HepG2 (cell line): Measurements from ENCODE around the gene RABEP2. TPM values are rescaled to one million over a fixed set of nuclear protein-coding genes. Genes with fewer than 3 reads are reported as not detected.

Source experiments
- ATAC-seq: fragments of 200-7000 bp; cut with Tn5 transposase; 3 replicates; pipeline ENCODE4 v1.9.1; 2020; ENCODE audit warnings: mild to moderate bottlenecking, moderate library complexity
- BruUV-seq: library from RNA; stranded (reverse); fragments of 400-500 nt; replicated peaks from 2 replicates; lab custom pipeline; 2021; lab: Mats Ljungman, UMichigan
- CTCF ChIA-PET: fragments of 300-600 bp; formaldehyde crosslinking; extraction: SDS; loops from one replicate; lab custom pipeline; 2021; ENCODE audit warnings: low total read pairs, inconsistent platforms, low intra/inter-chr PET ratio; lab: Yijun Ruan, JAX
- POLR2A ChIA-PET: fragments of 350-600 bp; sonication (Branson Sonifier 250); formaldehyde crosslinking; loops from one replicate; lab custom pipeline; 2020; ENCODE audit warnings: antibody characterized with exemption, inconsistent platforms; lab: Yijun Ruan, JAX
- DNase-seq: peaks from one replicate; pipeline ENCODE4 v3.0.0-alpha.2; 2015; ENCODE audit warnings: low spot score
- FAIRE-seq: peaks from 3 replicates; lab custom pipeline; 2011; peaks lifted over from hg19 to GRCh38; lab: Jason Lieb, UNC
- H2AFZ ChIP-seq: one replicate; pipeline ENCODE4 v1.6.1; 2011; ENCODE audit warnings: low read length, inconsistent platforms
- H3K27ac ChIP-seq: fragments of 300-600 bp; 3 replicates; pipeline ENCODE4 v1.8.0; 2011; ENCODE audit warnings: mixed run types, mild to moderate bottlenecking, mixed read lengths, low read length, inconsistent platforms; ENCODE audit not compliant: insufficient read depth; ENCODE audit errors: extremely low read length
- H3K27me3 ChIP-seq, 2 experiments: fragments of 200-600 bp in 1 of 2; 2 replicates in 1 of 2; 3 replicates in 1 of 2; pipeline versions ENCODE4 v1.6.0 to v1.8.0; 2011; ENCODE audit warnings: low read length in 2 of 2, mild to moderate bottlenecking in 2 of 2, moderate library complexity in 2 of 2, inconsistent platforms in 1 of 2; ENCODE audit not compliant: insufficient read depth in 2 of 2, control insufficient read depth in 1 of 2
- H3K36me3 ChIP-seq, 2 experiments: fragments of 200-600 bp in 1 of 2; replicated peaks in 1 of 2; 2 replicates in 1 of 2; 3 replicates in 1 of 2; pipeline versions ENCODE4 v1.5.1 to v1.8.0; 2011; ENCODE audit warnings: low read length in 2 of 2, inconsistent platforms in 1 of 2; ENCODE audit not compliant: insufficient read depth in 2 of 2, control insufficient read depth in 1 of 2
- H3K4me1 ChIP-seq: 2 replicates; pipeline ENCODE4 v1.5.1; 2012; ENCODE audit warnings: low read length, inconsistent platforms; ENCODE audit not compliant: insufficient read depth
- H3K4me2 ChIP-seq: 2 replicates; pipeline ENCODE4 v1.6.0; 2011; ENCODE audit warnings: low read depth, low read length, inconsistent platforms
- H3K4me3 ChIP-seq, 3 experiments: fragments of 200-600 bp in 1 of 3; sonication (generic), shearing (Covaris generic) in 1 of 3; replicated peaks in 1 of 3; 2 replicates each; pipeline ENCODE4 v1.5.1; 2011 to 2016; ENCODE audit warnings: low read length in 3 of 3, inconsistent platforms in 2 of 3, low read depth in 2 of 3, mild to moderate bottlenecking in 2 of 3, control low read depth in 1 of 3, mixed read lengths in 1 of 3; ENCODE audit not compliant: insufficient read depth in 1 of 3
- H3K79me2 ChIP-seq: one replicate; pipeline ENCODE4 v1.6.1; 2011; ENCODE audit warnings: low read length, inconsistent platforms; ENCODE audit not compliant: insufficient read depth
- H3K9ac ChIP-seq: 2 replicates; pipeline ENCODE4 v1.6.0; 2011; ENCODE audit warnings: mild to moderate bottlenecking, low read depth, low read length, inconsistent platforms; ENCODE audit not compliant: insufficient read depth
- H3K9me3 ChIP-seq: 2 replicates; pipeline ENCODE4 v1.5.1; 2012; ENCODE audit warnings: mild to moderate bottlenecking, low read length
- H4K20me1 ChIP-seq: 2 replicates; pipeline ENCODE4 v1.6.0; 2011; ENCODE audit warnings: inconsistent platforms, mild to moderate bottlenecking, low read length, moderate library complexity; ENCODE audit not compliant: insufficient read depth
- AGO2 ChIP-seq: fragments of 200-400 bp; formaldehyde crosslinking; optimal IDR thresholded peaks from 2 replicates; pipeline ENCODE3; 2017; ENCODE audit warnings: mild to moderate bottlenecking, low read depth, low read length, moderate library complexity
- KDM2A ChIP-seq: sonication (generic); formaldehyde crosslinking; IDR thresholded peaks from 2 replicates; pipeline ENCODE4 v1.4.0; 2020; ENCODE audit warnings: low read depth, missing genetic modification reagents, borderline replicate concordance
- MZF1 ChIP-seq: sonication (generic); formaldehyde crosslinking; IDR thresholded peaks from 2 replicates; pipeline ENCODE4 v1.8.1; 2023; ENCODE audit warnings: mild to moderate bottlenecking, missing genetic modification reagents, borderline replicate concordance
- PCBP1 ChIP-seq: fragments of 200-400 bp; formaldehyde crosslinking; IDR thresholded peaks from 2 replicates; pipeline ENCODE4 v1.6.1; 2017; ENCODE audit warnings: mild to moderate bottlenecking, low read depth, low read length, borderline replicate concordance
- SYNCRIP ChIP-seq: fragments of 200-400 bp; formaldehyde crosslinking; IDR thresholded peaks from 2 replicates; pipeline ENCODE4 v1.6.1; 2018; ENCODE audit warnings: mild to moderate bottlenecking, low read depth, low read length; ENCODE audit not compliant: insufficient read depth
- ZBTB38 ChIP-seq: sonication (generic); formaldehyde crosslinking; IDR thresholded peaks from 2 replicates; pipeline ENCODE4 v1.5.1; 2020; ENCODE audit warnings: mild to moderate bottlenecking, missing genetic modification reagents
- ZNF672 ChIP-seq: sonication (generic); formaldehyde crosslinking; IDR thresholded peaks from 2 replicates; pipeline ENCODE4 v1.8.1; 2022; ENCODE audit warnings: missing genetic modification reagents
- WGBS: methylation state at CpG from one replicate; pipeline ENCODE4 v1.1.6; 2017; ENCODE audit warnings: low lambda C conversion rate; 5-methylcytosine and 5-hydroxymethylcytosine counted together
- in situ Hi-C: cut with HindIII; loops from 2 replicates; pipeline ENCODE4 v1.10.0; 2017; ENCODE audit warnings: low pct_unique_long_range_greater_than_20kb; ENCODE audit not compliant: extremely low pct_ligation_motif_present
- intact Hi-C: fragments of 100-400 bp; cut with micrococcal nuclease; formaldehyde crosslinking; loops from one replicate; pipeline ENCODE4 v1.10.0; 2022; ENCODE audit not compliant: unreplicated experiment
- polyA plus RNA-seq, 8 experiments: library from polyadenylated mRNA; depleted of rRNA in 3 of 8; stranded (reverse) in 7 of 8; unstranded in 1 of 8; fragments of >200 nt; fragmentation: Illumina TruSeq in 4 of 8; extraction: Trizol in 4 of 8; gene quantifications; 2 replicates each; pipeline versions ENCODE4 v1.2.1 to v1.2.3, GENCODE V29; 2011 to 2016; ENCODE audit warnings: low read depth in 4 of 8, missing spikeins in 1 of 8, mixed read lengths in 1 of 8; ENCODE audit not compliant: insufficient read depth in 1 of 8
- total RNA-seq, 5 experiments: library from RNA; depleted of rRNA; stranded (reverse); fragments of >200 nt; fragmentation: Illumina TruSeq; extraction: Trizol; gene quantifications; 2 replicates each; pipeline ENCODE4 v1.2.3, GENCODE V29; 2016; ENCODE audit warnings: low read depth in 1 of 5
- TF ChIP-seq, protein P1 (sequence below): sonication (generic); formaldehyde crosslinking; IDR thresholded peaks from 2 replicates; pipeline ENCODE4 v1.4.0; 2020; ENCODE audit warnings: missing genetic modification reagents
- TF ChIP-seq, protein P2 (sequence below): sonication (generic); formaldehyde crosslinking; IDR thresholded peaks from 2 replicates; pipeline ENCODE4 v1.5.1; 2020; ENCODE audit warnings: mild to moderate bottlenecking, missing genetic modification reagents, moderate library complexity

Gene RABEP2
- total and polyA plus RNA-seq, 2 of the 13 experiments (the other 11 are each of a cell fraction or from before 2014, with no cell fraction given) = 10.8 to 18.4 TPM

DNA sequence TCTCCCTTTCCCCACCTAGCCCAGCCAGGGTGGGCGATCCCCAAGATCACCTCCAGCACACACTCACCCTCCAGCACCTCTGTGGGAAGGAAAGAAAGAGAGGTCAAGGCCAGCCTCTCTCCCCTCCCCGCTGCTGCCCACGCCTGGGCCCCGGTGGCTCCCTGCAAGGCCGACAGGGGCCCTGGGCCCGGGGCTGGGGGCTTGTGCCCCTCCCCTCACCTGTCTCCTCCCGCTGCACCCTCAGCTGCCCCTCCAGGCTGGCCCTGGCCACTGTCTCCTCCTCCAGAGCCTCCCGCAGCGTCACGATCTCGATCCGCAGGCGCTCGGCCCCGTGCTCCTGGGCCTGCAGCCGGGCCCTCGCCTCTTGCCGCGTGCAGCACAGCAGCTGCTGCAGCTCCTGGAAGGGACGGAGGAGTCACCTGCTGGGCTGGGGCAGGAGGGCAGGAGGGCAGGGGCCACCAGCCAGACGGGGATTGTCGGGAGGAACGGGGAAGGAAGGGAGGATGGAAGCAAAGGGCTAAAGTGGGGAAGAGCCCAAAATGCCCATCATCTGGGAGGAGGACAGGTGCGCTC lies 19.2 kb downstream of the RABEP2 start:
- no peak for FAIRE-seq
- Histone ChIP-seq H3K27me3 (no peaks in the 10 kb centered on the region), H3K4me3 (no peak overlapping the region), H3K79me2 (no peaks in the 10 kb centered on the region), H3K27ac (no peak overlapping the region), H3K36me3 (peaks cover 8% of the 10 kb centered on the region in 2 experiments; a peak in 3 of 5 replicates), H3K9ac (no peak overlapping the region), H4K20me1 (no peaks in the 10 kb centered on the region), H3K9me3 (no peaks in the 10 kb centered on the region), H2AFZ (no peak overlapping the region), H3K4me2 (no peak overlapping the region), H3K4me1 (no peaks in the 10 kb centered on the region)
- ATAC-seq = peak; percentile 3; the same call in 1 of the 3 replicates
- in situ Hi-C loops (no loop called here), intact Hi-C loops (no loop called here)
- TF ChIP-seq KDM2A (CRISPR knock-in tag) = 0 out of 2 replicates have a peak, but pooled peaks have one; percentile 18
- TF ChIP-seq, protein P1, sequence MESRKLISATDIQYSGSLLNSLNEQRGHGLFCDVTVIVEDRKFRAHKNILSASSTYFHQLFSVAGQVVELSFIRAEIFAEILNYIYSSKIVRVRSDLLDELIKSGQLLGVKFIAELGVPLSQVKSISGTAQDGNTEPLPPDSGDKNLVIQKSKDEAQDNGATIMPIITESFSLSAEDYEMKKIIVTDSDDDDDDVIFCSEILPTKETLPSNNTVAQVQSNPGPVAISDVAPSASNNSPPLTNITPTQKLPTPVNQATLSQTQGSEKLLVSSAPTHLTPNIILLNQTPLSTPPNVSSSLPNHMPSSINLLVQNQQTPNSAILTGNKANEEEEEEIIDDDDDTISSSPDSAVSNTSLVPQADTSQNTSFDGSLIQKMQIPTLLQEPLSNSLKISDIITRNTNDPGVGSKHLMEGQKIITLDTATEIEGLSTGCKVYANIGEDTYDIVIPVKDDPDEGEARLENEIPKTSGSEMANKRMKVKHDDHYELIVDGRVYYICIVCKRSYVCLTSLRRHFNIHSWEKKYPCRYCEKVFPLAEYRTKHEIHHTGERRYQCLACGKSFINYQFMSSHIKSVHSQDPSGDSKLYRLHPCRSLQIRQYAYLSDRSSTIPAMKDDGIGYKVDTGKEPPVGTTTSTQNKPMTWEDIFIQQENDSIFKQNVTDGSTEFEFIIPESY = peak; percentile 56; the same call in 1 of the 2 replicates
- peak; percentile 92 for TF ChIP-seq ZBTB38 (CRISPR knock-in tag)
- TF ChIP-seq SYNCRIP = no peak
- 0 out of 2 replicates have a peak, but pooled peaks have one; percentile 30 for TF ChIP-seq PCBP1
- 0 out of 2 replicates have a peak, but pooled peaks have one; percentile 40 for TF ChIP-seq ZNF672
- TF ChIP-seq AGO2 = peak; percentile 71
- TF ChIP-seq, protein P2, sequence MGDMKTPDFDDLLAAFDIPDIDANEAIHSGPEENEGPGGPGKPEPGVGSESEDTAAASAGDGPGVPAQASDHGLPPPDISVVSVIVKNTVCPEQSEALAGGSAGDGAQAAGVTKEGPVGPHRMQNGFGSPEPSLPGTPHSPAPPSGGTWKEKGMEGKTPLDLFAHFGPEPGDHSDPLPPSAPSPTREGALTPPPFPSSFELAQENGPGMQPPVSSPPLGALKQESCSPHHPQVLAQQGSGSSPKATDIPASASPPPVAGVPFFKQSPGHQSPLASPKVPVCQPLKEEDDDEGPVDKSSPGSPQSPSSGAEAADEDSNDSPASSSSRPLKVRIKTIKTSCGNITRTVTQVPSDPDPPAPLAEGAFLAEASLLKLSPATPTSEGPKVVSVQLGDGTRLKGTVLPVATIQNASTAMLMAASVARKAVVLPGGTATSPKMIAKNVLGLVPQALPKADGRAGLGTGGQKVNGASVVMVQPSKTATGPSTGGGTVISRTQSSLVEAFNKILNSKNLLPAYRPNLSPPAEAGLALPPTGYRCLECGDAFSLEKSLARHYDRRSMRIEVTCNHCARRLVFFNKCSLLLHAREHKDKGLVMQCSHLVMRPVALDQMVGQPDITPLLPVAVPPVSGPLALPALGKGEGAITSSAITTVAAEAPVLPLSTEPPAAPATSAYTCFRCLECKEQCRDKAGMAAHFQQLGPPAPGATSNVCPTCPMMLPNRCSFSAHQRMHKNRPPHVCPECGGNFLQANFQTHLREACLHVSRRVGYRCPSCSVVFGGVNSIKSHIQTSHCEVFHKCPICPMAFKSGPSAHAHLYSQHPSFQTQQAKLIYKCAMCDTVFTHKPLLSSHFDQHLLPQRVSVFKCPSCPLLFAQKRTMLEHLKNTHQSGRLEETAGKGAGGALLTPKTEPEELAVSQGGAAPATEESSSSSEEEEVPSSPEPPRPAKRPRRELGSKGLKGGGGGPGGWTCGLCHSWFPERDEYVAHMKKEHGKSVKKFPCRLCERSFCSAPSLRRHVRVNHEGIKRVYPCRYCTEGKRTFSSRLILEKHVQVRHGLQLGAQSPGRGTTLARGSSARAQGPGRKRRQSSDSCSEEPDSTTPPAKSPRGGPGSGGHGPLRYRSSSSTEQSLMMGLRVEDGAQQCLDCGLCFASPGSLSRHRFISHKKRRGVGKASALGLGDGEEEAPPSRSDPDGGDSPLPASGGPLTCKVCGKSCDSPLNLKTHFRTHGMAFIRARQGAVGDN (CRISPR knock-in tag) = peak; percentile 45; the same call in 1 of the 2 replicates
- no peak for TF ChIP-seq MZF1 (CRISPR knock-in tag)
- WGBS = 88% methylated on average over 21 of the region's 24 CpGs
- CTCF ChIA-PET = no interaction called here
- no peak for DNase-seq
- BruUV-seq = no TSS peak
- POLR2A ChIA-PET = interaction anchor here (0.8 kb wide), 1 partner anchor 9 kb away, joined by 3 read pairs; no protein-coding TSS in a partner anchor
